SKM-1 treated with dmso at 0.1 percent for 144 hours (cell line): ENCODE data around the gene TRIM64.
"Not testable (repeated sequence)": the region's sequence is repeated elsewhere in the genome, so short reads cannot be mapped to it uniquely, and the experiment has no call there.

Experiments
- DNase-seq: peaks from one replicate; lab custom pipeline; 2025; ENCODE audit not compliant: unreplicated experiment; lab: John Stamatoyannopoulos, UW

TRIM64 gene, protein sequence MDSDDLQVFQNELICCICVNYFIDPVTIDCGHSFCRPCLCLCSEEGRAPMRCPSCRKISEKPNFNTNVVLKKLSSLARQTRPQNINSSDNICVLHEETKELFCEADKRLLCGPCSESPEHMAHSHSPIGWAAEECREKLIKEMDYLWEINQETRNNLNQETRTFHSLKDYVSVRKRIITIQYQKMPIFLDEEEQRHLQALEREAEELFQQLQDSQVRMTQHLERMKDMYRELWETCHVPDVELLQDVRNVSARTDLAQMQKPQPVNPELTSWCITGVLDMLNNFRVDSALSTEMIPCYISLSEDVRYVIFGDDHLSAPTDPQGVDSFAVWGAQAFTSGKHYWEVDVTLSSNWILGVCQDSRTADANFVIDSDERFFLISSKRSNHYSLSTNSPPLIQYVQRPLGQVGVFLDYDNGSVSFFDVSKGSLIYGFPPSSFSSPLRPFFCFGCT

DNA sequence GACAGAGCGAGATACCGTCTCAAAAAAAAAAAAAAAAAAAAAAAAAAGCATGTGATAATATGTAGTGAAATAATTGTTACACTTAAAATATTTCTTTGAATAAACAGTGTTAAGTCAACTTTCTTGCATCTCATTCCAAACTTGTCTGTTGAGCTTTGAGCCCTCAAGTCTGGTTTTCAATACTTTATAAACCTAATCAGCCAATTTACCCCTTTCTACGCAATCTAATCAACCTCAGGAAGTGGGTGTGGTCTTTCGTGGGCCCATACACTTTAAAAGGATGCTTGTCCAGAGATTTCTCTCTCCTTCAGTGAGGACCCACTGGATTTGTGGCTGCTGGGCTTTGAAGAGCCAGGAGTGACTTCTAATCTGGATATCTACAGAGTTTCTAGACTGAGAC, at the start of gene TRIM64:
Gene TRIM64, plus strand, starts transcription at position 301 of the 400 bp plus-strand sequence. CDS start 2,467 bp downstream, outside the sequence.
- DNase-seq = not testable (repeated sequence)

DNA sequence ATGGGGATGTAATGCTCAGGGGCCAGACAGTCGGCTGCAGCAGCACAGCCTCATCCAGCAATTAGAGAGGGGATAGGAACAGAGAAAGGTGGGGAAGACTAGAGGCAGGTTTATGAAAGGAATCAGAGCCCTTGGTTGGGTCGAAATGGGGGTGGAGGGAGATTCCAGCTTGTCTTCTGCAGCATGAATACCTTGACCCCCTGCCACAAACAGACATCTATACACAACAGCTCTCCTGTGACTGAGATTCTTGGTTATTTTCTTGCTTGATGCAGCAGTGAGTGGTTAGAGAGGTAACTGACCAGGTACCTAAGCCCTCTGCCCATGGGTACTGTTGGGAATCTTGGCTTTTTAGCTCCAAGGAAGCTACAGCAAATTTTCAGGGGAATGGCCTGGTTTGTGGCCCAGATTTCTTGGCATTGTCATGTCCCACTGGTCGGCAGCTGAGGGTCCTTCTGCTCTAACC, 43.6 kb upstream of the TRIM64 start, which contains the start of gene TRIM49D1:
Gene TRIM49D1, minus strand, starts transcription at position 51 of the 466 bp plus-strand sequence. CDS start 4,535 bp downstream, outside the sequence.
- DNase-seq = no peak

DNA sequence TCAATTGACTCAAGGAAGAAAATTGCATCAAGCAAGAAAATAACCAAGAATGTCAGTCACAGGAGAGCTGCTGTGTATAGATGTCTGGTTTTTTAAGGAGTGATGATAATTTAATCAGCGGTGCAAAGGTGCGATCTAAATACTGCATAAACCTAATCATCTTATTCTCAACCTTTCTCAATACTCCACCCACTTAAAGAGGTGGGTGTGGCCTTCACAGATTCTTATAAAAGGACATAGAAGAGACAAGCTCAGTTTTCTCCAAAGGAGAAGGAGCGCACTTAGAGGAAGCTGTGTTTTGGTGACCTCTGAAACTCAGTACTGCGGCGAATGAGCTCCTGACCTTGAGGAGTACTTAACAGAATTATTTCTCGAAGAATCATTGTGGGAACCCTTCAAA, 42.1 kb upstream of the TRIM64 start, which contains the start of gene TRIM49D2:
Gene TRIM49D2, plus strand, starts transcription at position 301 of the 400 bp plus-strand sequence. CDS start 2,698 bp downstream, outside the sequence.
- not testable (repeated sequence) for DNase-seq

DNA sequence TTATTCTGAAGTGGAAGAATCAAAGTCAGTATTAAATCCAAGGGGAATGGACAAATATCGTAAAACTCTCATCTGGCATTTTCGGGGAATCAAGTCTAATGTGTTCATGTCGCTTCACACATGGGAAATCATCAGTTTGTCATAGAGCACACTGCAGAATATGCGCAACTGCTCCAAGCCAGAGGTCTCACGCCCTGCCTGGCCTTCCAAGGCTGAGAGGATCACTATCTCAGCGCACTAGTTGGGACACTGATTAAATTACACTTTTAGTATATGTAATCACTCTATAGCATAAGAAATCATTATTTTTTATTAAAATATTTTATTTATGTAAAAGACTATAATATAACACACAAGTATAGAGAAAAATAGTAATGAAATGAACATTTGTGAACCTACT, 5.0 kb upstream of the TRIM64 start:
- not testable (repeated sequence) for DNase-seq
